NB4 (cell line): ENCODE measurements around the gene OR2K2.

ENCODE experiments used
- CTCF ChIP-seq: IDR thresholded peaks from one replicate; pipeline ENCODE4 v1.5.1; 2012; ENCODE audit warnings: low read depth, low read length
- MAX ChIP-seq: IDR thresholded peaks from 2 replicates; pipeline ENCODE4 v1.6.1; 2011; ENCODE audit warnings: low read depth, low read length
- POLR2A ChIP-seq: IDR thresholded peaks from 2 replicates; pipeline ENCODE4 v1.6.1; 2011; ENCODE audit warnings: mild to moderate bottlenecking; ENCODE audit not compliant: insufficient read length; ENCODE audit errors: extremely low read depth

GRCh38 chr9:111360881-111361280 lies 30.9 kb upstream of the OR2K2 start:
- TF ChIP-seq CTCF = no peak
- no peak for TF ChIP-seq POLR2A
- no peak for TF ChIP-seq MAX
